NCI-H128 (cell line): Measurements from ENCODE around the gene TNRC18.

Source experiments
- DNase-seq: peaks from one replicate; lab custom pipeline; 2025; ENCODE audit not compliant: unreplicated experiment; lab: John Stamatoyannopoulos, UW

TNRC18 gene

GRCh38 chr7:5408777-5409176 is 14.9 kb downstream of the TNRC18 start:
- no peak for DNase-seq

GRCh38 chr7:5406957-5407945 is 16.4 kb downstream of the TNRC18 start:
- DNase-seq = no peak

GRCh38 chr7:5404421-5404826 is 19.2 kb downstream of the TNRC18 start:
- DNase-seq = no peak

- no peak for DNase-seq
These were observed 20.2 kb downstream of the TNRC18 start for GRCh38 chr7:5403442-5403841.

- no peak for DNase-seq
These were observed 25.9 kb downstream of the TNRC18 start for GRCh38 chr7:5397736-5398135.

GRCh38 chr7:5396999-5397663 is 26.5 kb downstream of the TNRC18 start:
- no peak for DNase-seq

GRCh38 chr7:5396542-5396941 is 27.1 kb downstream of the TNRC18 start:
- no peak for DNase-seq

GRCh38 chr7:5395246-5395645 is 28.4 kb downstream of the TNRC18 start:
- no peak for DNase-seq

- no peak for DNase-seq
These were observed 29.1 kb downstream of the TNRC18 start for GRCh38 chr7:5394264-5395105.

- DNase-seq = no peak
These were observed 29.9 kb downstream of the TNRC18 start for GRCh38 chr7:5393748-5394147.

- DNase-seq = no peak
These were observed 30.3 kb downstream of the TNRC18 start for GRCh38 chr7:5393328-5393727.

GRCh38 chr7:5390918-5391317 is 32.7 kb downstream of the TNRC18 start:
- no peak for DNase-seq

GRCh38 chr7:5388905-5389433 is 34.7 kb downstream of the TNRC18 start:
- DNase-seq = no peak

GRCh38 chr7:5388273-5388901 is 35.2 kb downstream of the TNRC18 start:
- no peak for DNase-seq

- DNase-seq = no peak
These were observed 35.9 kb downstream of the TNRC18 start for GRCh38 chr7:5387711-5388245.

- DNase-seq = no peak
These were observed 39.0 kb downstream of the TNRC18 start for GRCh38 chr7:5384618-5385017.

GRCh38 chr7:5383314-5384098 is 40.1 kb downstream of the TNRC18 start:
- no peak for DNase-seq

GRCh38 chr7:5382281-5382892 is 41.2 kb downstream of the TNRC18 start:
- DNase-seq = no peak
